Left forelimb (tissue), 1 donor: ENCODE measurements around the gene CPSF7.
A peak's percentile ranks its signal among the peaks of the same experiment; 100 is the strongest.
"Not testable (repeated sequence)": the region's sequence is repeated elsewhere in the genome, so short reads cannot be mapped to it uniquely, and the experiment has no call there.

Experiments
- DNase-seq: peaks from one replicate; pipeline ENCODE4 v3.0.0-alpha.2; 2018; ENCODE audit warnings: low spot score

CPSF7 gene

DNA sequence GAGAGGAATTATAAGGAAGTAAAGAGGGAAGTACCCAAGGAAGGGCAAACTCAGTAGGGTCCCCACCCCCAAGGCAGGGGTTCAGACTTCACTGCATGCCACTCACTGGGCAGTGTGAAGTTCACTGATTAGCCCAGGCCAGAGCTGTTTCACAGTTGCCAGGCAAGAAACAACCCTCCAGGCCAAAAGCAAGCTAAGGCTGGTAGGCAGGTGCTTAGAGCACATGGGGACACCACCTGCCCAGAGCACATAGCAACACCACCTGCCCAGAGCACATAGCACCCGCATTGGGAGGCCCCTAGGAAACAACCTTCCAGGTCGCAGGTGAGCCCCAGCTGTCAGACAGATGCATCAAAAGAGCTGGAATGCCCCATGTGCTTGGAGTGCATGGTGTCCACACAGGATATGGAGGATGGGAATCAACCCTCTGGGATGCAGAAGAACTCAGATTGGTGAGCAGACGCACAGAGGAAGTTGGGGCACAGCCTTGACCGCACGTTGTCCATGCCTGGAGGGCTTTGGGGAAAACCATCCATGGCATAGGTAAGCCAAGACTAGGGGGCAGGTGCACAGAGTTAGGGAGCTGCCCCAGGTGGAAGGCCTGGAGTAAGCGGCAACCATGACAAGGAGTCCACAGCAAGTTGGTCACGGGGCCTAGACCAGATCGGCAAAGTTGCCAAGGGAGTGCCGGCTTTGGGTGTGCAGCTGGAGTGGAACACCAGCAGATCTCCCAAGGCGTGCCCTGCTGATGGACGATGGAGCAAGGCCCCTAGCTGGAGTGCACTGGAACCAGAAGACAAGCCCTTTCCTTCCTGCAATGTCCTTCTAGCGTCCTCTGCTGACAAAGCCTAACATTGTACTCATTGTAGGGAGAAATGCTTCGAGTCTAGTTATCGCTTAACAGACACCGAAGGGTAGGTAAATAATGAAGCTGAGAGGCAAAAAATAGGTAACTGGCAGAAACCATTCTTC, 45.2 kb downstream of the CPSF7 start:
- no peak for DNase-seq

GRCh38 chr11:61383859-61384258, 45.9 kb downstream of the CPSF7 start:
- DNase-seq, result not testable (repeated sequence)

DNA sequence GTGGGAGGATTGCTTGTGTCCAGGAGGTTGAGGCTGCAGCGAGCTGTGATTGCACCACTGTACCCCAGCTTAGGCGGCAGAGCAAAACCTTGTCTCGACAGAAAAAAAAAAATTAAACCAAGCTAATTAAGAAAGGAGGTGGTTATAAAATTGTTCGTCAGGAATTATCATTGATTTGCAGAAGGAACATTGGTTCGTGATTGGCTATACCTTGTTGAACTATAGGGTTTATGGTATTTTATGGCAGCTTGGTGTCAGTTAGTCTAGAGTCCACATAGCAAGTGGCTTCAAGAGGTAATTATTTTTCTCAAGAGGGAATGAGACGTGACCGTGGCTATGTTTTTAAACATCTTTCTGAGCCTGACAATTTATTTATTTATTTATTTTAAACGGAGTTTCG, 48.9 kb downstream of the CPSF7 start:
- DNase-seq, result no peak

- no peak for DNase-seq
Observed at GRCh38 chr11:61378713-61379313, 51.0 kb downstream of the CPSF7 start.

GRCh38 chr11:61377461-61378160, 52.2 kb downstream of the CPSF7 start:
- no peak for DNase-seq

DNA sequence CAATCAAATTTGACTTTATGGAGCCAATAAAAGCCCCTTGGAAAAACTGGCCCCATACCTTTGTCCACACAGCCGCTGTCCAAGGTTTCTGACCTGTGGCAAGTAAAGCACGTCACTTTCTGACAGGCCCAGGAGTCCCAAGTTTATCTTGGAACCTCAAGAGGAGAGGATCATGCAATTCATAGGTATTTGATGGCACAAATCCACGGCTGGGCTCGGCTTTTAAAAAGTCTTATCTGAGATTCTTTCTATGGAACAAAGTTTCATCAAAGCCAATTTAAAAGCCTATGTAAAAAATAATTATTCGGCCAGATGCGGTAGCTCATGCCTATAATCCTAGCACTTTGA, 54.0 kb downstream of the CPSF7 start:
- DNase-seq, result no peak

- DNase-seq, result no peak
Observed at GRCh38 chr11:61372659-61373420, 56.9 kb downstream of the CPSF7 start.

DNA sequence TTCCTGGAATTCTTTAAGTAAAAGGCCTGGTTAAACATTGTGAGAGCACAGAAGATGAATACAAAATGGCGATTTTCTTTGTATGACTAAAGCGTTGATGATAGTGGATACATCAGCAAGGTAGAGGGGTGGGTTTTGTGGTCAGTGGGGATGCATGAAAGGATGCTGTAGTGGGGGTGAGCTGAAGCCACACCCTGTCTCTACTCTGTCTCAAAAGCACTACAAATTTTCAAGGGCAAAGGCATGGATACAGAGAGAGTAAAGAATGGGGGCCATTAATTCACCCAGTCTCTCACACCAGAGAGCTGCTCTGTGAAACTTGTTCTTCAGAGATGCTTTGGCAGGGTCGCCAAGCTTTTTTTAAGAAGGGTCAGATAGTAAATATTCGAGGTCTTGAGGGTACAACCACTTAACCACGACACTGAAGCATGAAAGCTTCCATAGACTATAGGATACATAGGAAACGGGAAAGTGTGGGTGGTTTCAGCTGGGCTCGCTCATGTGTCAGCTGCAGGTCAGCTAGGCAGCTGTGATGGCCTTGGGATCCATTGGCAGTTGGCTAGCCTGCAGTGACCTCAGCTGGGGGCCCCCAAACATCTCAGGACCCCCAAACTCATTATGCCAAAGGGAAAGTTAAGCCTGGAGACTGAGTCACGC, 59.3 kb downstream of the CPSF7 start:
- DNase-seq, result no peak

GRCh38 chr11:61369372-61370348, 60.1 kb downstream of the CPSF7 start:
- no peak for DNase-seq

DNA sequence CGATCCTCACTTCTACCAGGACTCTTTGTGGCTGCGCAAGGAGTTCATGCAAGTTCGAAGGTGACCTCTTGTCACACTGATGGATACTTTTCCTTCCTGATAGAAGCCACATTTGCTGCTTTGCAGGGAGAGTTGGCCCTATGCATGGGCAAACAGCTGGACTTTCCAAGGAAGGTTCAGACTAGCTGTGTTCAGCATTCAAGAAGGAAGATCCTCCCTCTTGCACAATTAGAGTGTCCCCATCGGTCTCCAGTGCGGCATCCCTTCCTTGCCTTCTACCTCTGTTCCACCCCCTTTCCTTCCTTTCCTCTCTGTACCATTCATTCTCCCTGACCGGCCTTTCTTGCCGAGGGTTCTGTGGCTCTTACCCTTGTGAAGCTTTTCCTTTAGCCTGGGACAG, 61.1 kb downstream of the CPSF7 start:
- DNase-seq, result no peak

- DNase-seq, result no peak
Observed at GRCh38 chr11:61367406-61367805, 62.4 kb downstream of the CPSF7 start.

- no peak for DNase-seq
Observed at GRCh38 chr11:61364012-61364675, 65.6 kb downstream of the CPSF7 start.

DNA sequence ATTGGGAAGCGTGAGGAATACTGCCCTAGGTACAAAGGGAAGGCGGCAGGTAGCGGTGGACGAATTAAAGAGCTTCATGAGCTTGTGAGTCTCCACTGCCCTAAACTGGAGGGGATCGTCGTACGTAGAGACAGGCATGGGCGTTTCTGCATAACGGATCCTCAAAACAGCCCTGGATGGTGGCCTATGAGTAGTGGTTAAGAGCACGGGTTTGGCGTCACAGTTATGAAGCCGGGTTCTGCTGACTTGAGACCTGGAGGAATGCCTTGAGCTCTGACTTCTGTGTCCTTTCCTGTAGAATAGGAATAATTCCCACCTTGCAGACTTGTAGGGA, 67.3 kb downstream of the CPSF7 start:
- no peak for DNase-seq

GRCh38 chr11:61361741-61362541, 67.8 kb downstream of the CPSF7 start, which contains the start of the genes CYB561A3 and TMEM138:
Gene CYB561A3 (minus strand): TSS chr11:61361882. CDS start chr11:61356713, 5,169 bp downstream.
Gene TMEM138 (plus strand): TSS chr11:61362374. CDS start chr11:61364391, 2,017 bp downstream.
- DNase-seq, result peak; percentile 94

DNA sequence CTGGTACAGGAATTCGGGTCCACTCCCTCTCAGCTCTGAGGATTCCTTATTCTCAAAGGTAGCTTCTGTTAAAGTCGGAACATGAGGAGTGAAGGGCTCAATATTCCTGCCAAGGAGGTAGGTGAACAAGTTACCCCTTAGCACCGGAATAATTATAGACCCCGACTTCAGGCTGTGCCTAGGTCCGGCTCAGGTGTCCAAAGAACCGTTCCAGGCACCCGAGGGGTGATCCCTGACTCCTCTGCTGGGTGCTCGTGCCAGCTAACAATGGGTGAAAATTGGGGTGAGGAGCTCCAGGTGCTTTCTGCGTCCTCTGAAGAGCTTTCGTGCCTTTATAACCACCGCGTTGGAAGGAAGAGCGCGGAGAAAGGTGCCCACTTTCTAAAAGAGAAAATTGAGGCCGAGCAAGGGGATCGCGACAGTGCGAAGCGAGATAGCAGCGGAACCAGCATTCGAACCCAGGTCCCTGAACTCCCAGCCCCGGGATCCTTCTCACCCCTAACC, 68.5 kb downstream of the CPSF7 start:
- DNase-seq, result no peak

DNA sequence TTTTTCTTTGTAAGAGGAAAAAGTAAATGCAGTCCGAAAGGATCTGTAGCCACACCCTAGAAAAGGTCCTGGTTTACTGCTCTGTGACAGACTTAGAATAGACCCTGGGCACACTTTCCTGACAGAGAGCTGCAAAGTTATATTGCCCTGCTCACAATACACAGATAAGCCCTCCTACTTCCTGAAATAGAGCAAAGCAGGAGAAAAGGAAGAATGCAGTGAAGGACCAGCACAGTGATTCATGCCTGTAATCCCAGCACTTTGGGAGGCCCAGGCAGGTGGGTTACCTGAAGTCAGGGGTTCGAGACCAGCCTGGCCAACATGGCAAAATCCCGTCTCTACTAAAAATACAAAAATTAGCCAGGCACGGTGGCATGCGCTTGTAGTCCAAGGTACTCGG, 70.3 kb downstream of the CPSF7 start:
- no peak for DNase-seq

- no peak for DNase-seq
Observed at GRCh38 chr11:61358566-61358965, 71.2 kb downstream of the CPSF7 start.

DNA sequence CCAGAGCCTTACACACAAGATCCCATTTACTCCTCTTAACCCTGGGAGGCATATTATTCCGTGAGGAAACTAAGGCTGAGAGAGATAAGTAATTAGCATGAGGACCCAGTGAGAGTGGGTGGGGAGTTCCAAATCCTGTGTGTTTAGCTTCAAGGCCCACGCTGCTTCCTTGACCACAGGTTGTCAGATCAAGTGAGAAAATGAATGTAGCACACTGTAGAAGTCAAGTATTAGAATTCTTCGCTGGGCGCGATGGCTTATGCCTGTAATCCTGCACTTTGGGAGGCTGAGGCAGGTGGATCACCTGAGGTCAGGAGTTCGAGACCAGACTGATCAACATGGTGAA, 71.9 kb downstream of the CPSF7 start:
- no peak for DNase-seq
